Kasumi-1 (cell line): Measurements from ENCODE around the gene MYLK.

Experiments
- DNase-seq, 2 experiments: peaks; one replicate each; lab custom pipeline; 2025; lab: John Stamatoyannopoulos, UW

The MYLK gene

DNA sequence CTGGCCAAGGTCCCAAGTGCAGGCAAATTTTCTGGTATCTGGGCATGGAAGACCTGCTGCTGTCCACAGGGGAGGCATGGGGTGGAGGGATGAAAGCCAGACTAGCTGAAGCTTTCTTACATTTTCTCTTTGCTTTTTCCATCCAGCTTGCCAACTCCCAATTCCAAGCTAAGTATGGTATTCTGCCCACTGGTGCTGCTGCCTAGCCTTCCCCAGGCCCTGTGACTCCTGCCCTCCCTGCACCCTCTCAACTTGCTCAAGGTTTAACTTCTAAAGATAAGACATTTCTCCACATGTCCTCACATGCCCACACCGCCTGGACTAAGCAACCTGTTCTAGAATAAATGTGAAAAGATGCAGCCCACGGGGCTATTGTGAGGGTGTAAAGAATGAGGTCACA, 239.8 kb downstream of the MYLK start:
- no peak for DNase-seq

DNA sequence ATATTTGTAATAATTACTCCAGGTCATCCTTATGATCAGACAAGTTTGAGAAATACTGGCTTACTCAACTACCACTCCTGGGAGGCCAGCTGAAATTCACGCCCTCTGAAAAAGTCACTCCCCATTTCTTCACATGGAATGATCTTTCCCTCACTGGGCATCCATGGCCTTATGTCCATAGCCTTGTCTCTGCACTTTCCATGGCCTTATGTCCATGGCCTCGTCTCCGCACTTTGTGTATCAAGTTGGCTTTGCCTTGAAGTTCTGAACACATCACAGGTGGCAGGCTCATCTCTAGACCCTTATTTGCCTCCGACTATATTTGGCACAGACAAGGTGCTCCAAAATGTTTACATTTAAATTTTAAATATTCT, 241.2 kb downstream of the MYLK start:
- no peak for DNase-seq

DNA sequence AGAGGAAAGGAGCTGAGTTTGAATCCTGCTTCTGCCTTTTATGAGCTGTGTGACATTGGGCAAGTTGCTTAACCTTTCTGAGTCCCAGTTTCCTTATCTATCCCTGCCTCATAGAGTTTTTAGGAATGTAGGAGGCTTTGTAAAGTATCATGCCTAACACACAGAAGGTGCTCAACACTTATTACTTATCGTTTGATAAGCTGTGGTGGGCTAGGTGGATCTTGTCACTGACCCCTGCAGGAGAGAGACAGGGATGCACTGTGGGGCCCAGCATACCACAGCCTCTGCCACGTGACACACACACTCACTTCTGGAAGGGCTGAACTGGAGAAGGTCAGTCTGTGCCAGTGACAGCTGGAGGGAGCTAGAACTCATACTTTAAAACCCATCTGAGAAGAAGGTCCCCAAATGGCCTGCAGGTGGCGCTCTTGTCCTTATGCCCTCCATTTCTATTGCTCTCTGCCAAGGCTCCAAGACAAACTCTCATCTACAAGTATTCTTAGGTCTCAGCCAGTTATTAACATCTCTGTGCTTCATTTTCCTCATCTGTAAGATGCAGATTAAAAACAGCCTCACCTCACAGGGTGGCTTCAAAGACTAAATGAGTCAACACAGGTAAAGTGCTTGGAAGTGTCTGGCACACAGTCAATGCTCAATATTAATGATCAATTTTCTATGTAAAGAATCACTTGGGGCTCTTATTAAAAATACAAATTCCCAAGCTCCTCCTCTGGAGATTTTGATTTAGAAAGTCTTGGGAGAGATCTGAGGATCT, 241.8 kb downstream of the MYLK start:
- DNase-seq, result peak; percentile 93 to 95

DNA sequence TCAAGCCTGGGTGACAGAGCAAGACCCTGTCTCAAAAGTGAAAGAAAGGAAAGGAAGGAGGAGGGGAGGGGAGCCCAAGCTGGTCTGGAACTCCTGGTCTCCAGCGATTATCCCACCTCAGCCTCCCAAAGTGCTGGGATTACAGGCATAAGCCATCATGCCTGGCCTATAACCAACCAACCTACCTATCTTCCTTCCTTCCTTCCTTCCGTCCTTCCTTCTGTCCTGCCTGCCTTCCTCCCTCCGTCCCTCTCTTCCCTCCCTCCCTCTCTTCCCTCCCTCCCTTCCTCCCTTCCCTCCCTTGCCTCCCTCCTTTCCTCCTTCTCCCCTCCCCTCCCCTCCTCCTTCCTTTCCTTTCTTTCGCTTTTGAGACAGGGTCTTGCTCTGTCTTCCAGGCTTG, 242.6 kb downstream of the MYLK start:
- DNase-seq, result no peak

DNA sequence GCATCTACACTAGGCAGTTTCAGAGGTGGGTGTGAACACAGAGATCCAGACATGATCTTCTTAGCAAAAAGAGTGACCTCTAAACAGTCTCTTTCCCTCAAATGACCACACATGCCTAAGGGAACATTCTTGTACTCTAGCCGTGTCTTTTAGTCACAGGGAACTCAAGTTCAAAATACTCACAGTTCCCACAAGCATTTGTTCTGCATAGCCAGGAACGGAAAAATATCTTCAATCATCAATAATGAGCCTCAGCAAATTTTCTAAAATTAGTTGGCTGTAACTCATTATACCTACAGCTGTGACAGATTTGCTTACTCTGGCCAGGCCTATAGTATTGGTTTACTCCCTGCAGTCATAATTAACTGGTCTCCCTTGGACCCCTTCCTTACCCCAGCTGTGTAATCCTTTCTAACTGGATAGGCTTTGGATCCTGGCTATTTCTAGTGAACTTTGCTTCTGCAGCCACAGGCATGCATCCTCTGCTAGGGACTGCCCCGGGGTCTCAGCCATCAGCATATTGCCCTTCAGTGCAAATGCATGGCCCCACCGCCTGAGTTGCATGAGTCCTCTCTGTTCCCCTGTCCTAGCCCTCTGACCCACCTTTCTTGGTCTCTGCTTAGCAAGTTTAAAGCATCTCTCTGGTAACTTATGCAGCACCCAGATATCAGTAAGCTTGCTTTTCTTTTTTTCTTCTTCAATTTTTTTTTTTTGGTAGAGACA, 243.2 kb downstream of the MYLK start:
- DNase-seq, result no peak

DNA sequence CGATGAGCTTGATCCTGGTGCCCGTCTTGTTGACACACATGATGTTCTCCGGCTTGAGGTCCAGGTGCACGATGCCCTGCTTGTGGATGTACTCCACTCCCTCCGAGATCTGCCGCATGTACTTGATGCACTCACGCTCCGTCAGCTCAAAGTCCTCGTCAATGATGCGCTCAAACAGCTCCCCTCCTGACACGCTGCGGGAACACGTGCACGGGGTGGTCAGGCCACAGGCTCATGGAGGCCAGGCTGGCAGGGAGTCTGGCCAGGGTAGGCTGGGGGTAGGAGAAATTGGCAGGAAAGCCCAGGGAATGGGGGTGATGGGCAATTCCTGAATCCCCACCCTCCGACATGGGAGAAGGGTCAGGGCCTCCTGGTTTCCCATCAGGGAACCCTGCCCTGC, 243.8 kb downstream of the MYLK start:
- DNase-seq, result no peak

DNA sequence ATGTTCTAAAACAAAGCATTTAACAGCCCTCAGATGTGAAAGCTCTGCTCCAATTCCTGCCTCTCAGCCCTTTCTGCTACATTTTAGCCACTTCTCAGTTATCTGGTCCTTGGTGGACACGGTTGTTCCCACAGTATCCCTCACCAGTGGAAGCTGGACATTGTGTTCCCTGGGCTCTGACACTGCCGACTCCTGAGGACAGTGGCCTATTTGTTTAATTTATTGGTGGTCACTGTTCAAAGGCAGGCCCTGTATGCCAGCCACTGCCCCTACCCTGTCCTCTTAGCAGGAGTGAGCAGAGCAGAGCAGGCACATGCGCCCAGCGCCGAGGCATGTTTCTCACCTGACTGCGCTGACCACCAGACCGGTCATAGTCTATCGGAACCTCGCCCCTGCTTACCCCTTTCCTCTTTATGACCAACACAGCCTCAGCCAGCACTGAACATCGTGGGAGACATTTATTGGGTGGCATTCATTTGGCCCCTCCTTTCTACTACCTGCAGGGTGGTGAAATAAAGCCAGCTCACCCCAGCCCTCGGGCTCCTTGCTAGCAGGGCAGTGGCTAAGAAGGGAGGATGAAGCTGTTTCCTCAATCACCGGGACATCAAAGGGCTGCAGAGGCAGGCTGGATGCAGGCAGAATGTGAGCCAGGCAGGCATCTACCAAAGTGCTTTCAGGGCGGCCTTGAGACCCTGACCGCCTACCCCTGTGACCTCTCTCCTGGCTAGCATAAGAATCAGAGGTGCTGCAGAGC, 245.0 kb downstream of the MYLK start:
- DNase-seq, result peak in 1 of 2 experiments; percentile 1

DNA sequence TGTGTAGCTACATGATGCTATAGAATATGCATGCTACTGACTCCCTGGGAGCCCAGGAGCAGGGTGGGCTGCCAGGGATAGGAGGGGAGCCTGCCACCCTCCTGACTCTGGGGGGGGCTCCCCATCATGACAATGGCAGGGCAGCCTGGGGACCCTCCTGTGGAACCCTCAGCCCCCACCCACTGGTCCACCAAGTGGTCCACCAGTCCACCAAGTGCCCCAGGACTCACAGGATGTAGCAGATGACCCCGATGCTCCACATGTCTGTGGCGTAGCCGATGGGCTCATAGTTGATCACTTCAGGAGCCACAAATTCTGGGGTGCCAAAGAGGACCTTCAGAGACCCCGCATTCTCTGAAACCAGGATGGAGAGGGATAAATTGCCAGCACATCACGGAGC, 246.3 kb downstream of the MYLK start:
- DNase-seq, result no peak

DNA sequence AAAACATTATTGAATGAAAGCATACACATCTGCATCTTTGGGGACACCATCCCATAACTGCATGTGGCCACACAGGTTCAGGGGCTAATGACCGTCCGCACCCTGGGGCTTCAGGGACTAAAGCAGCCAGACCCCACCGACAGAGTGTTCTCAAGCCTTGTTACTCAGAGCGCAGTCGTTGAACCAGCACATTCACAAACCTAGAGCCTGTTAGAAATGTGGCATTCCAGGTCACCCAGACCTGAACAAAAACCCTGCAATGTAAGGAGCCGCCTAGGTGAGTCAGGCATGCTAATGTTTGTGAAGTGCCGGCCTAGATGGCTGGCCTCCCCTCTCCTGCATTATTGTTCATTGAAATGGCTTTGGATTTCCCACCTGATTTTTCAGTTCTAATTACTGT, 247.0 kb downstream of the MYLK start:
- DNase-seq, result no peak

DNA sequence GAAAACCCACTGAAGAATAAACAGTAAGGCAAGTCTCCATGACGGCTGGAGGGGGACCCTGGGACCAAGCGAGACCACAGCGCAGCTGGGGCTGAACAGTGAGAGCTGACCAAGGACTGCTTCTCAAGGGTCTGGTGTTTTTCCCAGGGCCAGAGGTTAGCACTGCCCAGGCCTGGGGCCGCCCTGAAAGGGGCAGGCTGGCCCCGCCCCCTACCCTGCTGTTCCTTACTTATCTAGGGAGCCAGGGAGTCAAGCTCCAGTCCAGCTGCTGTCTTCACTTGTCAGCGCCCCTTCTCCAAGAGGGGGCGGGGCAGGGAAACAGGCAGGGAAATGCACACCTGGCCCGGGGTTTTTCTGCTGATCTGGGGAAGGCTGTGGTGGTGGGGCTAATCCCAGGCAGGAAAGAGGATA, 247.7 kb downstream of the MYLK start:
- DNase-seq, result no peak

DNA sequence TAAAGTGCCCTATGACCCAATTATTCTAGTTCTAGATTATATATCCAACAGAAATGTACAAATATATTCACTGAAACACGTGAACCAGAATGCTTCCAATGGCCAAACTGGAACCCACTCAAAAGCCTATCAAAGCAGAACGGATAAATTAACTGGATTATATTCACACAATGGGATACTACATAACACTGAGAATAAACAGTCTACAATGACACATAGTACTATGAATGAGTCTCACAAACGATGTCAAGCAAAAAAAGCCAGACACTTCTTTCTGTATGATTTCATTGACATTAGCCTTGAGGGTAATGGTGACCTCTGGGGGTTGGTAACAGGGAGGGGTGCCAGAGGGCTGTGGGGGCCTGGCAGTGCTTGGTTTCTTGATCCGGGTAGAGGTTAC, 248.4 kb downstream of the MYLK start:
- no peak for DNase-seq

DNA sequence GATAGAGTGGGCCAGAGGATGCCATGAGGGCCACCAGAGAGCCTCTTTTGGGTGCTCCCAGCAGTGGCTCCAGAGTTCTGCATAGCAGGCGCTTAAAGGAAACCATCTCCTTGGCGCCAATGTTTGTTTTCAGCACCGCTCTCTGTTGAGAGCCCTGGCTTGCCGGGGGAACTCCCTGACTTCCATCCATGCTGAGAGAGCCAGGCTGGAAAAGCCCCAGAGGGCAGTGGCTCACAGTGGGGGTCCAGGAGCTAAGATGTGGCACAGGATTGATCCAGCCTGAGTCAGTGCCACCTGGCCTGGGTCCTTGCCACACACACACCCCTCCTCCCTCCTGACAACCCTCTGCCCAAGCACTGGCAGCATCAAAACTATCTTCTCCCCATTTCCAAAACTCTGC, 248.9 kb downstream of the MYLK start:
- DNase-seq, result no peak

DNA sequence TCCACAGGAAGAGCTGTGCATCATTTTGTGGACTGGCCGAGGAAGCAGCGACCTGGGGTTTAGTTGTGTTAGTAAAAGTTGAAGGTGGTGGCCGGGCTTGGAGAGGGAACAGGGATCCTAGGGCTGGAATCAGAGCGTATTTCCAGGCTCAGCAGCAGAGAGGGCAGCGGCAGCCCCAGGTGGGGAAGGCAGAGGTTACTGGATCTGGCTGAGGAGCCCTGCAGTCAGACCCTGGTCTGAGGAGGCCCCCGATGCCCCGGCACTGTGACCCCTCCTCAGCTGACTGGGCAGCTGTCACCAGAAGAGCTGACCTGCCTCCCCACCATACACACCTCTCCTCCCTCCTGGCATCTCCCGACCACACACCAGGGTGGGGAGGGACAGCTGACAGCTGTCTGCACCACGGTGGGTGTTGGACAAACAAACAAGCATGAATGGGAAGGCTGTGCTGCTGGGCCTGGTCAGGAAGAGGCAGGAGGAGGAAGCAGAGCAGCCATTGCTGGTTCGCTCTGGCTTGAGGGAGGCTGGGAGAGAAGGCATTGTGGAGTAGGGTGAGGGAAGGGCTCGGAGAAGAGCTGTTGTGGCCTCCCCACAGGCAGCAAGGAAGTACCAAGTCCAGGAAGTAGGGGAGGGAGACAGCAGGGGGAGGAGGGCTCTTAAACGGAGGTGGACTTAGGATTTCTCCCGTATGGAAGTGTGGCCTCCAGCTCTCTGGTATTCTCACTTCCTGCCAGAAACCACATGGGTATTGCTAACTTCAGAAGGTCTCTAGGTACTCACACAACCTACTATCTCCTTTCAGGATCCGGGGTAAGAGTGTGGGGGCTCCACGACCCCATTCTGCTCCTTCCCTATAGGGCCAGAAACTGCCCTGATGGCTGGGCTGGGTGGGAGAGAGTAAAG, 249.7 kb downstream of the MYLK start:
- DNase-seq, result peak; percentile 42 to 43

DNA sequence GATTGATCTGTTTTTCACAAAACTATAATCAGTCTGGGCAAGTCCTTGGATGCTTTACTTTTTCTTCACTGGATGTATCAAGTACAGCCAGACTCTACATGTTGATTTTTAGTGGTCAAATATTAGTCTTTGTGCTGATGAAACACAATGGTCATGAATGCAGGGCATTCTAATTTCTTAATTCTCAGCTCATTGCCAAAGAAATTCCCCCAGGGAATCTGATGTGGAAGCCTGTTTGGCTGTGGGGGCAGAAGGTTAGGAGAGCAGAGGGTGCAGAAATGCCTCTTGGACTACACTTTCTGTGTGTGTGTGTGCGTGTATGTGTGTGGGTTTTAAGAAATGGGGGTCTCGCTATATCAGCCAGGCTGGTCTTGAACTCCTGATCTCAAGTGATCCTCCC, 250.6 kb downstream of the MYLK start:
- DNase-seq, result no peak

DNA sequence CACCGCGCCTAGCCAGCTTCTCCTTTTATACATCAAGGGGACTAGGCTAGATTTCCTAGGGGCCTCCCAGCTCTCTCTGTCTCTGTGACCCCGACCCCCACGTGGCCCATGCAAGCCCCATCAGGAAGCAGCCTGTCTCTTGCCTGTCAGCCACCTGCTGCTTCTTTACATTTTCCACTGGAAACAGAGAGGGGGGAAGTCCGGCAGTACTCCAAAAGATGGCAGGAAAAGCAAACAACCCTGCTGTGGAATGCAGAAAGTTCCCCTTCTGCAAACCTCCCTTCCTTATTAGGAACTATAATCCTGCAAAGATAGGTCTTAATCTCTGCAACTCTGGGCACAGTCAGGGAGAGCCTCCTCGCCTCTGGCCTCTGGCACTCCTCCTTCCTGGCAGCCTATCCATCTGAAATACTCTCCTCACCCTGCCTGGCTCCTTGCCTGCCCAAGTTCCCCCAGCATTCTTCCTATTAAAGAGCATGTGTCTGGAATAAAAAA, 251.9 kb downstream of the MYLK start:
- DNase-seq, result peak; percentile 77 to 78

DNA sequence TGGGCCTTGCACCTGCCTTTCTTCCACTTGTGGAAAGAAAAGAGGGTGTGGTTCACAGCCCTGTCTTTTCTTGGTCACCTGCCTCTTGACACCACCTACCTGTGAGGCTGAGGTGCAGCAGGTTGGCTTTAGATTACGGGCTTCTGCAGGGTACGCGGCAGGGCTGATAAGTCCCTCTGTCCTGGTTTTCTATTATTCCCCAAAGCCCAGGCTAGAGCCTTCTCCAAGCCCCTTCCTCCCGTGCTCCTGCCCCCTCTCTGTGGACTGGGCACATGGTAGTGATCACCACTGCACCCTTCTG, 254.4 kb downstream of the MYLK start:
- no peak for DNase-seq

DNA sequence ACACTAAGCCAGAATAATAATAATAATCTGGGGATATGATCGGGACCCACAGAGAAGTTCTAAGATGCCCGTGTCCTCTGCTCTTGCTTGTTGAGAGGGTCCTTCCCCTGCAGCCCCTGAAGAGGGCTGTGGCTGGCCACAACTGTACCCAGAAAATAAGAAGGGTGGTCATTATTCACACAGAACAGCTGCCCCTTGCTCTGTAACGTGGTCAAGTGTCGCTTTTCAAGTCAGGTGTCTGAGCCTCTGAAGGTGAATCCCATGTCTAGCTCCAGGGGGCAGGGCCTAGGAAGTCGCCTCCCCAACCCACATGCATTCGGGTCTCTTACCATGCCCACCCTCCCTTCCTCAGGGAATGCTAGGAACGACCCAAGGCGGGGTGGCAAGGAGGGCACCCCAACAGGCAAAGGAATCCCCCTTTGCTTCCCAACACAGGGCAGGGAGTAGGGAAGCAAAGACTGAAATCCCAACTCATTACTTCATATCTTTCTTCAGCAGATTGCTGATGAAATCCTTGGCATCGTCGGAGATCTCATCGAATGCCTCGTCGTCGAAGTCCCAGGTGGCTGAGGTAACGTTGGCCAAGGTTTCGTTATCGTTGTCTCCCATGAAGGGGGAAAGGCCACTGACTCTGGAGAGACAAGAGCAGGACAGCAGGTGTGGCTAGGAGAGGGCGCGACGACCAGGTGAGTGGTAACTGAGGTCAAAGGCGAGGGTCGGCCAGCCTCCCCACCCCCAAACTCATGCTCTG, 255.0 kb downstream of the MYLK start:
- DNase-seq, result no peak

DNA sequence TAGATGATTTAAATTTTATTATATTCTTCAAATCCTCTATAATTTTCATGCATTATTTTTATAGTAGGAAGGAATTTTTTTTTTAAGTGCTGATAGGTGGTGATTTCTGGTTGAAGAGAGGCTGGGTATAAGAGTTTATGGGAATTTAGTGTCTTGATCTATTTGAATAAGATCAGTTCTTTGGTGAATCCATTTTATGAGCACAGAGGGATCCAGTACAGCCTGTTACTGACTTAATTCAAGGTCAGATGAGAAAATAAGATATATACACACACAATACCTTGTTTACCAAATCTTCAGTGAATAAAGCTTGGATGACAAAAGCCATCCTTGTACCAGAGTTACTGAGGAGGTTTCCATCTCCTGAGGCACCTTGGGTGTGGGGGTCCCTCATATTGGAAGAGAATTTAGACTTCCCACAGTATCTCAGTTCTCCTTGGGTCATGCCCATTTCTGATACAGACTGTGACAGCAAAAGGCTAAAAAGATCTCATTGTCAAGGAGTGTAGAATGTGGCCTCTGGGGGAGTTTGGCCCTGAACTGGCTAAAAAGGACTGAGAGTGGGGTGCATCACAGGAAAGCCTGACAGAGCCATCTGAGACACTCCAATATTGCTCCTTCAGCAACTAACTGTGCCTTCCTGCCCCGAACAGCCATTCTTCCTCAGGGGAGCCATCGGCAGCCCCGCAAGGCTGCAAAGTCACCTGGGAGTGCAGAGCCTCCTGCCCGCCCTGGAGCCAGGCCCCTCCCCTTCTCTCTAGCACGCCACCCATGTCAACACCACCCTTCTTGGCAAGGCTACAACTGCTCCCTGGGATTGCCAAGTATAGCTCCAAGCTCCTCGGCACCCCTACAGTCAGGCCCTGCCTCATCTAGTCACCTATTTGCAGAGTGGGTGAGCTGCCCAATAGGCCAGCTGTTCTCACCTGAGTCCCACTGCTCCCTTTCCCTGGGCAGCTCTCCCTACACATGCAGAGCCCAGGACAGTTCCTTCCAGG, 256.2 kb downstream of the MYLK start:
- DNase-seq, result no peak

DNA sequence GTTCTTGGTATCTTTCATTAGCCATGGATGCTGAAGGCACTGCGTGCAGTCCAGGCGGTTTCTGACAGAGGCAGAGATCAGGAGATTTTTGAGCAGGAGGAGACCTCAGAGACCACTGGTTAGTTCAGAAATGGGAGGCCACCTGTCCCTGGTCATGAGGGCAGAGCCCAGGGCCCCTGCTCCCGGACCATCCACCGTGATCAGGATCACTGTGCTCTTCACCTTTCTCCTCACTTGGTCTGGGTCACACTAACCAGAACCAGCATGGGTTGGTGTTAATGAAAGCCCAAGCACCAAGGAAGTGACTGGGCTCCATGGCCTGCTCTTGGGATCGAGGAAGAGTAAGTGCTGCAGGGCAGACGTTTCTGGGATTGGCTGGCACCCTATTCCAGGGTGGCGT, 257.3 kb downstream of the MYLK start:
- no peak for DNase-seq

DNA sequence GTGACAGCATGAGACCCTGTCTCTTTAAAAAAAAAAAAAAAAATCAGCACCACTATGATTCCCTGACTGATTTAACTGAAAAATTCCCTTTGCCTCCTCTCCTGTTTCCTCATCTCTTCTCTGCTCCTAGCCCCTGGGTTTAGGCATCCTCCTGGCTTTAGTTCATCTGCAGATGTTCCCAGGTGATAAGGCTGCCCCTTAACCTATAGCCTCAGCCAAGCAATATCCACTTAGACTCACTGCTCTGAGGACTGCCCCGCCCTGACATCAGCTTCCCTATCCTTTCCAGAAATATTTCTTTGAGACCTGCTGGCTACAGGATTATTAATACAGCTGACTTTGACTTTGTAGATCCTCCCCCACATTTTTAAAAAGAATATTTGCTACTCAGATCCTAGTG, 259.8 kb downstream of the MYLK start:
- DNase-seq, result no peak
